HG03108 (cell line): ENCODE results near the gene DNAJC27.

Experiments
- ATAC-seq: cut with Tn5 transposase; IDR thresholded peaks from one replicate; pipeline ENCODE4 v1.9.1; 2021; ENCODE audit warnings: moderate library complexity; ENCODE audit not compliant: unreplicated experiment

Gene DNAJC27

GRCh38 chr2:24926602-24927252 lies 45.0 kb downstream of the DNAJC27 start:
- no peak for ATAC-seq

- no peak for ATAC-seq
These were observed 45.5 kb downstream of the DNAJC27 start for GRCh38 chr2:24926220-24926601.

GRCh38 chr2:24925815-24926214 lies 45.9 kb downstream of the DNAJC27 start:
- no peak for ATAC-seq

- no peak for ATAC-seq
These were observed 47.0 kb downstream of the DNAJC27 start for GRCh38 chr2:24924732-24925131.

GRCh38 chr2:24924266-24924665 lies 47.5 kb downstream of the DNAJC27 start:
- ATAC-seq, result no peak

- ATAC-seq, result no peak
These were observed 48.6 kb downstream of the DNAJC27 start for GRCh38 chr2:24923106-24923505.

- no peak for ATAC-seq
These were observed 49.2 kb downstream of the DNAJC27 start for GRCh38 chr2:24922556-24922955.

GRCh38 chr2:24920809-24921441 lies 50.8 kb downstream of the DNAJC27 start:
- ATAC-seq, result no peak

- peak; percentile 52 for ATAC-seq
These were observed 51.5 kb downstream of the DNAJC27 start, which contains the start of gene ADCY3 for GRCh38 chr2:24920098-24920808. TSS of gene ADCY3 (minus strand) at chr2:24920237. CDS start at chr2:24918987, 1,250 bp downstream.

- peak; percentile 24 for ATAC-seq
These were observed 52.2 kb downstream of the DNAJC27 start for GRCh38 chr2:24919506-24920097.

GRCh38 chr2:24919037-24919505 lies 52.7 kb downstream of the DNAJC27 start:
- ATAC-seq, result no peak

- no peak for ATAC-seq
These were observed 53.3 kb downstream of the DNAJC27 start for GRCh38 chr2:24918326-24919036.

GRCh38 chr2:24917731-24918325 lies 53.9 kb downstream of the DNAJC27 start:
- no peak for ATAC-seq

GRCh38 chr2:24917086-24917485 lies 54.7 kb downstream of the DNAJC27 start:
- no peak for ATAC-seq

GRCh38 chr2:24915796-24916195 lies 56.0 kb downstream of the DNAJC27 start:
- no peak for ATAC-seq

GRCh38 chr2:24915175-24915574 lies 56.6 kb downstream of the DNAJC27 start:
- ATAC-seq, result no peak

- ATAC-seq, result no peak
These were observed 57.0 kb downstream of the DNAJC27 start for GRCh38 chr2:24914713-24915112.

- no peak for ATAC-seq
These were observed 57.8 kb downstream of the DNAJC27 start for GRCh38 chr2:24913911-24914310.

GRCh38 chr2:24912986-24913385 lies 58.8 kb downstream of the DNAJC27 start:
- ATAC-seq, result no peak

- ATAC-seq, result no peak
These were observed 59.2 kb downstream of the DNAJC27 start for GRCh38 chr2:24912523-24912922.
